WERI-Rb-1 (cell line): ENCODE results near the gene GRAMD1B.
A peak's percentile ranks its signal among the peaks of the same experiment; 100 is the strongest.

Source experiments
- DNase-seq: peaks from one replicate; pipeline ENCODE4 v3.0.0-alpha.2; 2020
- H3K27ac ChIP-seq: fragments of 250-450 bp; sonication (Bioruptor Pico); 2 replicates; pipeline ENCODE4 v1.5.1; 2020; ENCODE audit warnings: mild to moderate bottlenecking, moderate library complexity
- H3K27me3 ChIP-seq: fragments of 250-450 bp; sonication (Bioruptor Pico); 2 replicates; pipeline ENCODE4 v1.5.1; 2021; ENCODE audit warnings: mild to moderate bottlenecking, low read depth, moderate library complexity; ENCODE audit not compliant: insufficient read depth, severe bottlenecking
- H3K36me3 ChIP-seq: fragments of 250-450 bp; sonication (Bioruptor Pico); 2 replicates; pipeline ENCODE4 v1.5.1; 2020; ENCODE audit warnings: mild to moderate bottlenecking, moderate library complexity
- H3K4me3 ChIP-seq: 2 replicates; pipeline ENCODE4 v1.5.1; 2011; ENCODE audit warnings: low read depth, mild to moderate bottlenecking, control low read depth, low read length
- H3K9me3 ChIP-seq: fragments of 250-450 bp; sonication (Bioruptor Pico); 2 replicates; pipeline ENCODE4 v1.5.1; 2021; ENCODE audit warnings: mild to moderate bottlenecking, moderate library complexity; ENCODE audit not compliant: severe bottlenecking
- CTCF ChIP-seq: IDR thresholded peaks from 2 replicates; pipeline ENCODE4 v1.5.1; 2011; ENCODE audit warnings: low read depth, mild to moderate bottlenecking, control low read depth, inconsistent platforms, low read length

The GRAMD1B gene

GRCh38 chr11:123622576-123622975 lies 192.5 kb downstream of the GRAMD1B start:
- Histone ChIP-seq H3K36me3 (peaks cover 34% of the 10 kb centered on the region), H3K27me3 (no peaks in the 10 kb centered on the region), H3K27ac (no peak overlapping the region), H3K9me3 (no peaks in the 10 kb centered on the region), H3K4me3 (no peak overlapping the region)
- TF ChIP-seq CTCF: no peak
- no peak for DNase-seq

GRCh38 chr11:123624974-123625373 lies 194.9 kb downstream of the GRAMD1B start:
- no peak for TF ChIP-seq CTCF
- H3K9me3 ChIP-seq: no peaks in the 10 kb centered on the region

GRCh38 chr11:123628936-123629683 lies 199.0 kb downstream of the GRAMD1B start:
- H3K27me3 ChIP-seq: no peaks in the 10 kb centered on the region
- TF ChIP-seq CTCF: no peak
- H3K36me3 ChIP-seq: peaks cover 30% of the 10 kb centered on the region
- H3K4me3 ChIP-seq: no peak overlapping the region
- peak overlapping the region; percentile 61 for H3K27ac ChIP-seq
- DNase-seq: peak; percentile 85
- no peaks in the 10 kb centered on the region for H3K9me3 ChIP-seq

More at GRCh38 chr11:123624974-123625373, 194.9 kb downstream of the GRAMD1B start:
- no peak for DNase-seq
- Histone ChIP-seq H3K27ac (no peak overlapping the region), H3K27me3 (no peaks in the 10 kb centered on the region), H3K4me3 (no peak overlapping the region), H3K36me3 (peaks cover 17% of the 10 kb centered on the region)

GRCh38 chr11:123630126-123630608 lies 200.1 kb downstream of the GRAMD1B start:
- TF ChIP-seq CTCF: no peak
- H3K27me3 ChIP-seq: no peaks in the 10 kb centered on the region
- DNase-seq: peak; percentile 46
- H3K27ac ChIP-seq: peak overlapping the region; percentile 61
- no peaks in the 10 kb centered on the region for H3K9me3 ChIP-seq
- no peak overlapping the region for H3K4me3 ChIP-seq
- peaks cover 40% of the 10 kb centered on the region for H3K36me3 ChIP-seq

- Histone ChIP-seq H3K9me3 (no peaks in the 10 kb centered on the region), H3K4me3 (no peak overlapping the region), H3K27me3 (no peaks in the 10 kb centered on the region), H3K27ac (no peak overlapping the region), H3K36me3 (peaks cover 63% of the 10 kb centered on the region)
- no peak for TF ChIP-seq CTCF
- no peak for DNase-seq
These were observed 210.0 kb downstream of the GRAMD1B start for GRCh38 chr11:123640029-123640428.
